ENCODE results near the gene AR.
A peak's percentile ranks its signal among the peaks of the same experiment; 100 is the strongest.

AR gene

DNA sequence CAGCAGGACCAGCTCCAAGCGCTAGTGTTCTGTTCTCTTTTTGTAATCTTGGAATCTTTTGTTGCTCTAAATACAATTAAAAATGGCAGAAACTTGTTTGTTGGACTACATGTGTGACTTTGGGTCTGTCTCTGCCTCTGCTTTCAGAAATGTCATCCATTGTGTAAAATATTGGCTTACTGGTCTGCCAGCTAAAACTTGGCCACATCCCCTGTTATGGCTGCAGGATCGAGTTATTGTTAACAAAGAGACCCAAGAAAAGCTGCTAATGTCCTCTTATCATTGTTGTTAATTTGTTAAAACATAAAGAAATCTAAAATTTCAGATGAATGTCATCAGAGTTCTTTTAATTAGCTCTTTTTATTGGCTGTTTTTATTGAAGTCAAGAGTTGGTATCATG is 186.5 kb downstream of the AR start:
- Histone ChIP-seq H3K4me1 (ENCODE audit: control insufficient read depth in 1 of 2, insufficient read depth in 1 of 2, low read depth in 1 of 2, low read length in 1 of 2) (peaks cover 27 to 37% of the 10 kb centered on the region in 2 experiments), H3K27me3 (no peaks in the 10 kb centered on the region)
- TF ChIP-seq, protein P1, sequence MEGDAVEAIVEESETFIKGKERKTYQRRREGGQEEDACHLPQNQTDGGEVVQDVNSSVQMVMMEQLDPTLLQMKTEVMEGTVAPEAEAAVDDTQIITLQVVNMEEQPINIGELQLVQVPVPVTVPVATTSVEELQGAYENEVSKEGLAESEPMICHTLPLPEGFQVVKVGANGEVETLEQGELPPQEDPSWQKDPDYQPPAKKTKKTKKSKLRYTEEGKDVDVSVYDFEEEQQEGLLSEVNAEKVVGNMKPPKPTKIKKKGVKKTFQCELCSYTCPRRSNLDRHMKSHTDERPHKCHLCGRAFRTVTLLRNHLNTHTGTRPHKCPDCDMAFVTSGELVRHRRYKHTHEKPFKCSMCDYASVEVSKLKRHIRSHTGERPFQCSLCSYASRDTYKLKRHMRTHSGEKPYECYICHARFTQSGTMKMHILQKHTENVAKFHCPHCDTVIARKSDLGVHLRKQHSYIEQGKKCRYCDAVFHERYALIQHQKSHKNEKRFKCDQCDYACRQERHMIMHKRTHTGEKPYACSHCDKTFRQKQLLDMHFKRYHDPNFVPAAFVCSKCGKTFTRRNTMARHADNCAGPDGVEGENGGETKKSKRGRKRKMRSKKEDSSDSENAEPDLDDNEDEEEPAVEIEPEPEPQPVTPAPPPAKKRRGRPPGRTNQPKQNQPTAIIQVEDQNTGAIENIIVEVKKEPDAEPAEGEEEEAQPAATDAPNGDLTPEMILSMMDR (IDR thresholded peaks at IDR 0.05), result no peak

DNA sequence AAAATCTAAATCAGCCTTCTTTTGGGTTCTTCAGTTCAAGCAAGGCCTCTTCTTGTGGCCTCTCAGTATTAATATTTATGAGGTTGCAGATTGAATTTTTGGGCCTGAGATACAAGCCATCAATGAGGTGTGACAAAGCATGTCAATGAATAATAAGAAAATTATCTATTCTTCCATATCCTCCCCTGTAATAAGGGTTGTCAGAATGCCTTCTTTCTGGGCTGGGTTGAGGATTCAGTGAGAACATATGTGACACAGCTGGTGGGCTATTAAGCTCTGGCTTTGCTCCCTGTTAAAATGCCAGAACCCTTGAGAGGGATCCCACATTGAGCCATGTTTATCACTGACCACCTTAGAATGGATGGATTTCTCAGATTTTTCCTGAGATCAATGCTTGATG is 187.2 kb downstream of the AR start:
- no peaks in the 10 kb centered on the region for H3K9me3 ChIP-seq
- no peaks in the 10 kb centered on the region for H3K36me3 ChIP-seq
- TF ChIP-seq, protein P1 (IDR thresholded peaks at IDR 0.05), result no peak
- peaks cover 32 to 39% of the 10 kb centered on the region in 2 experiments for H3K4me1 ChIP-seq (ENCODE audit: control insufficient read depth in 1 of 2, insufficient read depth in 1 of 2, low read depth in 1 of 2, low read length in 1 of 2)
- H3K4me3 ChIP-seq (ENCODE audit: low read depth in 1 of 2, low read length in 1 of 2), result no peak overlapping the region
- H3K27me3 ChIP-seq, result no peaks in the 10 kb centered on the region
- H3K27ac ChIP-seq, result no peak overlapping the region

More for the DNA sequence above, 186.5 kb downstream of the AR start:
- Histone ChIP-seq H3K27ac (no peak overlapping the region), H3K9me3 (no peaks in the 10 kb centered on the region), H3K4me3 (ENCODE audit: low read depth in 1 of 2, low read length in 1 of 2) (no peak overlapping the region), H3K36me3 (no peaks in the 10 kb centered on the region)

GRCh38 chrX:67732864-67733263 is 189.0 kb downstream of the AR start:
- Histone ChIP-seq H3K4me1 (ENCODE audit: control insufficient read depth in 1 of 2, insufficient read depth in 1 of 2, low read depth in 1 of 2, low read length in 1 of 2) (peaks cover 32 to 39% of the 10 kb centered on the region in 2 experiments), H3K27ac (peak overlapping the region; percentile 81), H3K27me3 (no peaks in the 10 kb centered on the region), H3K9me3 (no peaks in the 10 kb centered on the region), H3K4me3 (ENCODE audit: low read depth in 1 of 2, low read length in 1 of 2) (no peak overlapping the region), H3K36me3 (no peaks in the 10 kb centered on the region)
- TF ChIP-seq, protein P1 (IDR thresholded peaks at IDR 0.05), result no peak

DNA sequence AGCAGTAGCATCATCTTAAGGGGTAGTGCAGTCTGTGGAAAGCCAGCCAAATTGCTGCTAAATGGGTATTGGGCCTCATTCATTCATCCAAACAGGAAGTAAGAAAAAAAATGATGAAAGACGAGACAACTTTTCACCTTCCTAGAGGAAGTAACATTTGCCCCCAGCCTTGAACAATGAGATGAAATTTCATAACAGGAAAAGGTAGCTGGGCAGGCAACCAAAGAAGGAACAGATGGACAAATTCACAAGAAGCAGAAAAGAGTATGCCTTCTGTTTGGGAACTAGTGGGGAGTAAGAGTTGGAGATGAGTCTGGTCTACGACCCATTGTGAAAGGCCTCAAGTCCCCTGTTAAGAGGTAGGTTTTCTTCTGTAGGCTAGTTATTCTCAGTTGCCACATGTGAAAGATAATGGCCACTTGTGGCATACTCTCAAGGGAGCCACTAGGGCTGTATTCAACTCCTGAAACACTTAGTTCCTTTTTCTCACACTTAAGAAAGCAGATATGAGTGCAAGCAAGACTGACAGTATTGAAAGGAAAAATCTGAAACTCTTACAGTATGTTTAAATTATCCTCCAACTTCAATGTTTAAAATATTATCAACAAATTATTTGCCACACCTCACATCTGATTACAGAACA is 190.4 kb downstream of the AR start:
- Histone ChIP-seq H3K27ac (peak overlapping the region; percentile 81), H3K9me3 (no peaks in the 10 kb centered on the region), H3K4me1 (ENCODE audit: control insufficient read depth in 1 of 2, insufficient read depth in 1 of 2, low read depth in 1 of 2, low read length in 1 of 2) (peaks cover 32 to 39% of the 10 kb centered on the region in 2 experiments), H3K27me3 (no peaks in the 10 kb centered on the region), H3K36me3 (no peaks in the 10 kb centered on the region), H3K4me3 (ENCODE audit: low read depth in 1 of 2, low read length in 1 of 2) (peak overlapping the region; percentile 10 to 14)
- TF ChIP-seq, protein P1 (IDR thresholded peaks at IDR 0.05), result no peak

- TF ChIP-seq, protein P1 (IDR thresholded peaks at IDR 0.05), result no peak
- no peak overlapping the region for H3K4me3 ChIP-seq (ENCODE audit: low read depth in 1 of 2, low read length in 1 of 2)
- no peak overlapping the region for H3K27ac ChIP-seq
- no peaks in the 10 kb centered on the region for H3K27me3 ChIP-seq
- H3K36me3 ChIP-seq, result no peaks in the 10 kb centered on the region
- H3K9me3 ChIP-seq, result no peaks in the 10 kb centered on the region
- no peaks in the 10 kb centered on the region for H3K4me1 ChIP-seq (ENCODE audit: control insufficient read depth in 1 of 2, insufficient read depth in 1 of 2, low read depth in 1 of 2, low read length in 1 of 2)
Observed at GRCh38 chrX:67749536-67749935, 205.7 kb downstream of the AR start.
